GM18867 (cell line): ENCODE data around the gene PIK3R2.
"Not testable (repeated sequence)": the region's sequence is repeated elsewhere in the genome, so short reads cannot be mapped to it uniquely, and the experiment has no call there.

Source experiments
- ATAC-seq: cut with Tn5 transposase; IDR thresholded peaks from one replicate; pipeline ENCODE4 v1.9.1; 2021; ENCODE audit warnings: mild to moderate bottlenecking, moderate library complexity; ENCODE audit not compliant: unreplicated experiment

The PIK3R2 gene

GRCh38 chr19:18152817-18153555 lies at the start of gene PIK3R2:
PIK3R2 (plus strand) TSS chr19:18153163; CDS start chr19:18155880, 2,717 bp downstream.
- ATAC-seq = peak; percentile 69

- ATAC-seq = no peak
Observed at GRCh38 chr19:18104793-18105131, 48.2 kb upstream of the PIK3R2 start.

GRCh38 chr19:18105259-18105658 lies 47.7 kb upstream of the PIK3R2 start:
- not testable (repeated sequence) for ATAC-seq

GRCh38 chr19:18107235-18107634 lies 45.7 kb upstream of the PIK3R2 start:
- no peak for ATAC-seq

DNA sequence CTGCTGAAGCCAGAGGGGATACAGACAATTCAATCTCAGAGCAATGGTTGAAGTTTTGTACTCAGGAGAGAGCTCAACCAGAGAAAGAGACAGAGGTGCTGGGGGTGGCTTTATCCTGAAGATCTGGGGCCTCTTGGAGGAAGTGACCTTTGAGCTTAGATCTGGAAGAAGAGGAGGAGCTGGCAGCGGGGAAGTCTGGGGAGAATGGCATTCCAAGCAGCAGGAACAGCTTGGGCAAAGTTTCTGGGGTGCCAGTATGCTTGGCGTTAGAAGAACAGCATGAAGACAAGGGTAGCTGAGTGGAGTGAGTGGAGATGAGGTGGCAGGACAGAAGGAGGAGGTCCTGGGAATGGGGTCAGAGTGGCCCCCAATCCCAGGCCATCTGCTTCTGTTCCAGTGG lies 44.1 kb upstream of the PIK3R2 start:
- no peak for ATAC-seq

DNA sequence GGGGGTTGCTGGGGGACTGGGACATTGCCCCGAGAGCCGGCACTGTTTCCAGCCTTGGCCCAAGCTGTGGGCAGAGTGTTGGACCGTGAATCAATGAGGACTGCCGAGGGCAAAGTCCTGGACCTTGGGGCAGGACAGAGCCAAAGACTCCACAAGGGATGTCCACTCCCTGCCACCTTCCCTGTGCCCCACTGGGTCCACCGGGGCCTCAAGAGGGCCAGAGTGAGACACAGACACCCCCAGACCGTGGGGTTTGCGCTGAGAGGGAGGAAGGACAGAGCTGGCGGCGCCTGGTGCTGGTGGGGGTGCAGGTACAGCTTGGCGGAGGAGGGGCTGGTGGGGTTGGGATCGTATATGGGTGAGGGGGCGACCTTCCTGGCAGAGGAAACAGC lies 43.6 kb upstream of the PIK3R2 start:
- ATAC-seq = no peak

DNA sequence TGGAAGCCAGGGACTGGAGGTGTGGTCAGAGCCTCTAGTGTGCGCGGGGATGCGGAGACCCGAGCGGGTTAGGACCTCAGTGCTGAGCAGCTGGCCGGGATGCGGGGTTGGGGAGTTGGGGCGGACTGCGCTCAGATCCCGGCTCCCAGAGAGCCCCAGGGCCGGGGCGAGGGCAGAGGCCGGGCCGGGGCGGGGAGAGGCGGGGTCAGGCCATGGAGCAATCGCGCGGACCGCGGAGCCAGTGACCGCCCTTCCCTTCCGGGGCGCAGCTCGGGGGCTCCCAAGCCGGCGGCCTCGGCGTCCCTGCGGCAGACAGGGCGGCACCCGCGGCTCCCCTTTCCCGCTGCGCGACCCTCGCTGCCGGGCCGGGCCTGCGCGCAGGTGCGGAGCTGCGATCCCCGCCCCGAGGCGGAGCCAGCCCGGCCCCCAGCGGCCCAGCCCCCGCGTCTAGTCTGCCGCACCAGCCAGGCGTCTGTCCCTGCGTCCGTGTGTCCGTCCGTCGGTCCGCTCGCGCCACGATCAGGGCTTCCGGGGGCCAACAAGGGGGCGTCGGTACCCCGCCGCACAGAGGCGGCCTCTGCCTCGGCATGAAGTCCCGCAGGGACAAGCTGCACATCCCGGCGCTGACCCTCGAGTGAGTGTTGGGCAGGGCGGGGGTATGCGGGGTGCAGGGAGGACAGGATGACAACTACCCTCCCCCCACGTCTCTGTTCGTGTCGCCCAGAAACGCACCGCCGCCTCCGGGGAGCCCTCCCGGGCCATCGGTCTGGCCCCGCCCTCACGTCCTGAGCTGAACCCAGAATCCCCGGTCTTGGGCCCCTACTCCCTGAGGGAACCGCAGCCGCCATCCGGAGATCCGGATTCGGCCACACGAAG lies 43.0 kb upstream of the PIK3R2 start:
- ATAC-seq = no peak

DNA sequence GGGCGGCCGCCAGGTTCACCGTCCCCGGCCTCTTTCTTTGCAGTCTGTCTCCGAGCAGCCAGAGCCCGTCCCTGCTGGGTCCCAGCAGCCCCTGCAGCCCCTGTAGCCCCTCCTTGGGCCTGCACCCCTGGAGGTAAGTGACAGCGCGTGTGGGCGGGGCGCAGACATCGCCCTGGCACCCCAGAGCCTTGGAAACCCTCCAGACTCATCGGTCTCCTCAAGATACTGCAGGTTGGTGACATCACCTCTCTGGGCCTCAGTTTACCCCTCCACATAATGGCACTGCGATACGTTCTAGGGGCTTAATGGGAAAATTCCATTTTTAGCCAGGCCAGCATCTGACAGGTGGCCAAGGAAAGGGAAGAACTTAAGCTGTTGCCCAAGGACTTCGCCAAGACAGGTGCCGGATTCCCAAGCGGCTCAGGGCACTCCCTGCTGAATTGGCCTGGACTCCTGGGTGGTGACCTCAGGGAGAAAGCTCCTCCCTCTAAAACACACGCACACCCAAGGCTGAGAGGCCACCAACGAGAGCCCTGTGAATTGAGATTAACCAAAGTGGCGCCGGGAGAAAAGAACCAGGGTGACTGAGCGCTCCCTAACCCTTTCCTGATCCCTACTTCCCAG lies 42.2 kb upstream of the PIK3R2 start:
- ATAC-seq = no peak

DNA sequence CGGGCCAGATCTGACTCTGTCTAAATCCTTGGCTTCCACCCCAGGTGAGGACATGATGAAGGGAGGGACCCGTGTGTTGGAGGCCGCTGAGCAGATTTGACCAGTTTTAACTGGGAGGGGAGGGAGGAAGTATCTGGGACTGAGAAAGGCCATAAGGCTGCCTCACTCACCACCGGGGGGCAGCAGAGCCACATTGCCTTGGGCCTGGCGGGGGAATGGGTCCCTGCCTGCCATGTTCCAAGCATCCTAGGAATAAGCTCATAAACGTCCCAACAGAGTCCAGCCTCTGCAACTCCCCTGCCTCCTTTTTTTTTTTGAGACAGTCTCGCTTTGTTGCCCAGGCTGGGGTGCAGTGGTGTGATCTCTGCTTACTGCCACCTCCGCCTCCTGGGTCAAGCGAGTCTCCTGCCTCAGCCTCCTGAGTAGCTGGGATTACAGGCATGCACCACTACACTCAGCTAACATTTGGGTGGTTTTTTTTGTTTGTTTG lies 39.9 kb upstream of the PIK3R2 start:
- ATAC-seq = no peak

DNA sequence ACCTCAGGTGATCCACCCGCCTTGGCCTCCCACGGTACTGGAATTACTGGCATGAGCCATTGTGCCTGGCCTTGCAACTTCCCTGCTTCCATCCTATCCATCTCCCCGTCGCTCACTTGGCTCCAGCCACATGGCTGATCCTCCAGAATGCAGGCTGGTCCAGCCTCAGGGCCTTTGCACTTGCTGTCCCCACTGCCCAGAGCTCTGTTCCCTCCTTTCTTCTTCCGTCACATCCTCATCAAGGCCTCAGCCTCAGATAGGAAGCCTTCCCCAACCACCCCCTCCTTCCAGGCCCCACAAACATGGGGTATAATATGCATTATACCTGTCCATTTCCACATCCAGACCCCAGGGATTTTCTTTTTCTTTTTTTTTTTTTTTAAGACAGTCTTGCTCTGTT lies 39.1 kb upstream of the PIK3R2 start:
- no peak for ATAC-seq

GRCh38 chr19:18114483-18114882 lies 38.5 kb upstream of the PIK3R2 start:
- no peak for ATAC-seq

GRCh38 chr19:18117364-18117691 lies 35.6 kb upstream of the PIK3R2 start:
- peak; percentile 3 for ATAC-seq

GRCh38 chr19:18117692-18118378 lies 35.1 kb upstream of the PIK3R2 start:
- peak; percentile 79 for ATAC-seq

DNA sequence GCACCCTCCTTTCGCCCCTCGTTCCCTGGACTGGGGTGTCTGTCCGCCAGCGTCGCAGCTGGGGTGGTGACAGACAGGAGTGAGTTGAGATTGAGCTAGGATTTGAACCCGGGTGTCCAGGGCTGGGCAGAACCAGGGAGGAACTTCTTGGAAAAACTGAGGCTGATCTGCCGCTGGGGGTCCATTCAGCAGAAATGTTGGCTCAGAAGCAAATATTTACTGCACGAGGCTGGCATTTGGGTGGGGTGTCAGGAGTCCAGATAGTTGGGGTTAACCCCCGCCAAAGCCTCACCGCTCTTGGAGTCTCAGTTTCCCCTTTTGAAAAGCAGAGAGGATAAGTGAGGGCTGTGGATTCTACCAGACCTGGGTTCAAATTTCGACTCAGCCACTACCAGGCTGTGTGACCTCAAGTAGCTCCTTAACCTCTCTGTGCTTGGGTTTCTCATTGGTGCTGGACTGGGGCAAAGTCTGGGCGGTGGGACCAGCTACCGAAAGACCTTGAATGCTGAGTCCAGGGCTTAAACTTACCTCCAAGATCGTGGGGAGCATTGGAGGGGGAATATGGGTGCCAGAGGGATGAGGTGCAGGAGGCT lies 34.4 kb upstream of the PIK3R2 start:
- ATAC-seq = no peak

- no peak for ATAC-seq
Observed at GRCh38 chr19:18119013-18119716, 33.8 kb upstream of the PIK3R2 start.

DNA sequence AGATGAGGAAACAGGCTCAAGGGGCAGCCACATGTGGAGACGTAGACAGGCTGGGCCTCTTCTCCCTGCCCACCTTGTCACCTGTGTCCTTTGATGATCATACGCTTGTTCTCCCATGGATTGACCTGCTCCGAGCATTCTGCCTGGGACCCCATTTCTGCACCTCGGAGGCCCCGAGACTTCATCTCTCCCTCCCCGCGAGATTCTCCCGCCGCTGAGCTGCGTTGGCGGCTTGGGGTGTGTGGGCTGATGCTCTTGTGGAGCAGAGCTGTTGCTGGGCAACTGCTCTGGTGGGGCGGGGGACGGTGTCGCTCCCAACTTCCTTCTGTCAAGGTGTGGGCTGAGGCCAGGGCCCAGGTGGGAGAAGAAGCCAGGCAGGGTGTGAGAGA lies 33.3 kb upstream of the PIK3R2 start:
- ATAC-seq = no peak

DNA sequence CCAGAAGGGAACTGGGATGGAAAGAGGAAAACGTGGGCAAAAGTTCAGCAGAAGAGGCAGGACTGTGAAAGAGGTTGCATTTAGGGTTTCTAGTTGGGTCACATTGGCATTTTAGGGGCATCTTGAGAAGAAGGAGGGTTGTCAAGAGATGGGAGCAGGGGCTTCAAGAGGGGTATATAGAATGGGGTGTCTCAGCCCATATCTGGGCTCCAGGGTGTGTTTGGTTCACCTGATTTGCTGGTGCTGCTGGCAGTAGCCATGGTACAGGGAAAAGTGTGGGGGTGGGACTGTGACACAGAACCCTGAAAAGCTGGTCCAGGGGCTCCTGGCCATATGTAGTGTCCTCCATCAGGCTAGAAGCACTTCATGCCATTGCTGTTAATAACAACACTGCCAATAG lies 32.8 kb upstream of the PIK3R2 start:
- no peak for ATAC-seq

DNA sequence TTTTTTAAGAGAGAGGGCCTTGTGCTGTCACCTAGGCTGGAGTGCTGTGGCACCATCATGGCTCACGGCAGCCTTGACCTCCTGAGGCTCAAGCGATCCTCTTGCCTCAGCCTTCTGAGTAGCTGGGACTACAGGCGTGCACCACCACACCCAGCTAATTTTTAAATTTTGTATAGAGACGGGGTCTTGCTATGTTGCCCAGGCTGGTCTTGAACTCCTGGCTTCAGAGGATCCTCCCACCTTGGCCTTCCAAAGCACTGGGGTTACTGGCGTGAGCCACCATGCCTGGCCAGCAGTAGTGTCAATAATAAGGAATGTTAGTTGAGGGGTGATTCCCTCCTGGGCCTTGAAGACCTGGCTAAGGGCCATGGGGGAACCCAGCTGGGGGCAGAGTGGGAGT lies 31.8 kb upstream of the PIK3R2 start:
- no peak for ATAC-seq

DNA sequence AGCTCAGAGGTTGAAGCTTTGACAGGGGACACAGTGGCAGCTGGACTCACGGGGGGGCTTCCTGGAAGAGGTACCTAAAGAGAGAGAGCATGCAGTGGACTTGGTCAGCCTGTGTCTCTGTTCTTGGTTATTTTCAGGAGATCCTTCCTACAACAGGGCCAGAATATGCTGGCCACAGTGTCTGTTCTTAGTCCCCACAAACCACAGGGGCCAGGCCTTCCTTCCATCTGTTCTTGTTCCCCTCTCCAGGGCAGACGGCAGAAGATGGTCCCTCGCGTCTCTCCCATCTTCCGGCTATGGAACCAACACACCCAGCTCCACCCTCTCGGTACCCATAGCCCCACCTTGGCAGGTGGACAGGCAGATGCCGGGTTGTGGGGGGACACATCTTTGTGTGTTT lies 30.5 kb upstream of the PIK3R2 start:
- no peak for ATAC-seq
